Measurements from ENCODE around the gene GABARAPL2.

Gene GABARAPL2

GRCh38 chr16:75593308-75593707 is 27.1 kb downstream of the GABARAPL2 start:
- DNase-seq = no peak

- peak; percentile 71 for DNase-seq
Observed at GRCh38 chr16:75593825-75594820, 27.9 kb downstream of the GABARAPL2 start.

GRCh38 chr16:75599452-75600277 is 33.5 kb downstream of the GABARAPL2 start:
- DNase-seq = no peak

- no peak for DNase-seq
Observed at GRCh38 chr16:75603241-75603640, 37.1 kb downstream of the GABARAPL2 start.

- no peak for DNase-seq
Observed at GRCh38 chr16:75606507-75606906, 40.3 kb downstream of the GABARAPL2 start.

- no peak for DNase-seq
Observed at GRCh38 chr16:75614066-75614897, 48.1 kb downstream of the GABARAPL2 start.

GRCh38 chr16:75615619-75616018 is 49.4 kb downstream of the GABARAPL2 start:
- no peak for DNase-seq

- no peak for DNase-seq
Observed at GRCh38 chr16:75616521-75617010, 50.4 kb downstream of the GABARAPL2 start.

- no peak for DNase-seq
Observed at GRCh38 chr16:75617121-75617520, 50.9 kb downstream of the GABARAPL2 start.

GRCh38 chr16:75618780-75619179 is 52.6 kb downstream of the GABARAPL2 start:
- DNase-seq = no peak

GRCh38 chr16:75620326-75621169 is 54.4 kb downstream of the GABARAPL2 start:
- DNase-seq = peak; percentile 70

- peak; percentile 92 for DNase-seq
Observed at GRCh38 chr16:75621170-75621477, 54.9 kb downstream of the GABARAPL2 start.

GRCh38 chr16:75622761-75623605 is 56.8 kb downstream of the GABARAPL2 start, which contains the start of gene ADAT1:
Gene ADAT1 (minus strand): TSS chr16:75623281. CDS start chr16:75620799, 2,482 bp downstream.
- peak; percentile 99 for DNase-seq

- peak; percentile 35 for DNase-seq
Observed at GRCh38 chr16:75624921-75625334, 58.7 kb downstream of the GABARAPL2 start.

GRCh38 chr16:75626806-75627205 is 60.6 kb downstream of the GABARAPL2 start:
- no peak for DNase-seq

All from hematopoietic multipotent progenitor cell treated with erythropoietin and hydrocortisone succinate and interleukin-3 and kit ligand, for 6 days (in vitro differentiated cells).